ENCODE data around the gene HLA-DRB5. TPM values are rescaled to one million over a fixed set of nuclear protein-coding genes. Genes with fewer than 3 reads are reported as not detected.
"Not testable (repeated sequence)": the region's sequence is repeated elsewhere in the genome, so short reads cannot be mapped to it uniquely, and the experiment has no call there.

Gene HLA-DRB5
- total RNA-seq, 1 donor from 2014 or later = 0.60 TPM

- no peak for TF ChIP-seq CTCF (IDR thresholded peaks at IDR 0.05; ENCODE audit: unreplicated experiment)
- Mint-ChIP-seq H3K4me1 (ENCODE audit: low read depth) (peaks cover 4% of the 10 kb centered on the region), H3K9me3 (ENCODE audit: low read depth) (peaks cover under 1% of the 10 kb centered on the region), H3K4me3 (ENCODE audit: low read depth) (no peak overlapping the region), H3K27me3 (peaks cover 7% of the 10 kb centered on the region), H3K27ac (no peak overlapping the region), H3K36me3 (ENCODE audit: insufficient read depth) (no peaks in the 10 kb centered on the region)
- DNase-seq (ENCODE audit: low spot score, unreplicated experiment) = no peak
These were observed 24.3 kb upstream of the HLA-DRB5 start for GRCh38 chr6:32554116-32554965.

GRCh38 chr6:32553037-32553742 lies 23.1 kb upstream of the HLA-DRB5 start:
- no peak for DNase-seq (ENCODE audit: low spot score, unreplicated experiment)
- peaks cover 2% of the 10 kb centered on the region for H3K4me1 Mint-ChIP-seq (ENCODE audit: low read depth)
- no peaks in the 10 kb centered on the region for H3K9me3 Mint-ChIP-seq (ENCODE audit: low read depth)
- no peaks in the 10 kb centered on the region for H3K36me3 Mint-ChIP-seq (ENCODE audit: insufficient read depth)
- no peak overlapping the region for H3K27ac Mint-ChIP-seq
- H3K27me3 Mint-ChIP-seq = peaks cover 7% of the 10 kb centered on the region
- H3K4me3 Mint-ChIP-seq (ENCODE audit: low read depth) = no peak overlapping the region
- no peak for TF ChIP-seq CTCF (IDR thresholded peaks at IDR 0.05; ENCODE audit: unreplicated experiment)

GRCh38 chr6:32551410-32551809 lies 21.3 kb upstream of the HLA-DRB5 start:
- no peaks in the 10 kb centered on the region for H3K9me3 Mint-ChIP-seq (ENCODE audit: low read depth)
- H3K4me3 Mint-ChIP-seq (ENCODE audit: low read depth) = no peak overlapping the region
- H3K4me1 Mint-ChIP-seq (ENCODE audit: low read depth) = peaks cover 2% of the 10 kb centered on the region
- peaks cover 7% of the 10 kb centered on the region for H3K27me3 Mint-ChIP-seq
- H3K36me3 Mint-ChIP-seq (ENCODE audit: insufficient read depth) = no peaks in the 10 kb centered on the region
- DNase-seq (ENCODE audit: low spot score, unreplicated experiment) = no peak
- no peak overlapping the region for H3K27ac Mint-ChIP-seq
- no peak for TF ChIP-seq CTCF (IDR thresholded peaks at IDR 0.05; ENCODE audit: unreplicated experiment)

- no peaks in the 10 kb centered on the region for H3K36me3 Mint-ChIP-seq (ENCODE audit: insufficient read depth)
- peaks cover 15% of the 10 kb centered on the region for H3K9me3 Mint-ChIP-seq (ENCODE audit: low read depth)
- no peak for TF ChIP-seq CTCF (IDR thresholded peaks at IDR 0.05; ENCODE audit: unreplicated experiment)
These were observed 9.8 kb upstream of the HLA-DRB5 start for GRCh38 chr6:32539839-32540238.

GRCh38 chr6:32530431-32530793 lies 325 bp upstream of the HLA-DRB5 start:
- H3K27me3 Mint-ChIP-seq = peaks cover 22% of the 10 kb centered on the region
- not testable (repeated sequence) for H3K9me3 Mint-ChIP-seq (ENCODE audit: low read depth); H3K36me3 Mint-ChIP-seq (ENCODE audit: insufficient read depth); H3K4me1 Mint-ChIP-seq (ENCODE audit: low read depth); H3K4me3 Mint-ChIP-seq (ENCODE audit: low read depth); H3K27ac Mint-ChIP-seq; DNase-seq (ENCODE audit: low spot score, unreplicated experiment)

More at GRCh38 chr6:32539839-32540238, 9.8 kb upstream of the HLA-DRB5 start:
- no peak for DNase-seq (ENCODE audit: low spot score, unreplicated experiment)
- Mint-ChIP-seq H3K27me3 (no peaks in the 10 kb centered on the region), H3K27ac (no peak overlapping the region), H3K4me1 (ENCODE audit: low read depth) (no peaks in the 10 kb centered on the region), H3K4me3 (ENCODE audit: low read depth) (no peak overlapping the region)
